Activated T-helper 2 cell treated with anti-CD3 and anti-CD28 coated beads, Interferon-gamma antibody, Interleukin-2, Interleukin-4, amounts not matched to agents 10 μg/mL and 5 μg/mL and 100 μg/mL, durations not matched to agents 14 hours and 24 hours and 36 hours (primary cell): ENCODE measurements around the gene PAOX. TPM values are rescaled to one million over a fixed set of nuclear protein-coding genes. Genes with fewer than 3 reads are reported as not detected.
"Not testable (repeated sequence)": the region's sequence is repeated elsewhere in the genome, so short reads cannot be mapped to it uniquely, and the experiment has no call there.

Source experiments
- DNase-seq: peaks from one replicate; pipeline ENCODE4 v3.0.0; 2021; ENCODE audit warnings: low spot score
- H3K27ac Mint-ChIP-seq: one replicate; pipeline ENCODE4 v1.8.0; 2021; ENCODE audit warnings: mixed read lengths
- H3K27me3 Mint-ChIP-seq: one replicate; pipeline ENCODE4 v1.8.0; 2021; ENCODE audit warnings: low read depth, mixed read lengths
- H3K36me3 Mint-ChIP-seq: one replicate; pipeline ENCODE4 v1.8.0; 2021; ENCODE audit warnings: low read depth, mixed read lengths
- H3K4me1 Mint-ChIP-seq: one replicate; pipeline ENCODE4 v1.8.0; 2021; ENCODE audit warnings: low read depth, mixed read lengths
- H3K4me3 Mint-ChIP-seq: one replicate; pipeline ENCODE4 v1.8.0; 2021; ENCODE audit warnings: low read depth, mild to moderate bottlenecking, moderate library complexity, mixed read lengths
- H3K9me3 Mint-ChIP-seq: one replicate; pipeline ENCODE4 v1.8.0; 2021; ENCODE audit warnings: mixed read lengths
- intact Hi-C: fragments of 100-400 bp; cut with micrococcal nuclease; formaldehyde crosslinking; loops from one replicate; pipeline ENCODE4 v1.15.1; 2023
- total RNA-seq: library from RNA; stranded (reverse); gene quantifications from 2 replicates; pipeline ENCODE4 v1.2.3, GENCODE V29; 2022

The PAOX gene
- total RNA-seq, 1 donor from 2014 or later, result 13.2 TPM

DNA sequence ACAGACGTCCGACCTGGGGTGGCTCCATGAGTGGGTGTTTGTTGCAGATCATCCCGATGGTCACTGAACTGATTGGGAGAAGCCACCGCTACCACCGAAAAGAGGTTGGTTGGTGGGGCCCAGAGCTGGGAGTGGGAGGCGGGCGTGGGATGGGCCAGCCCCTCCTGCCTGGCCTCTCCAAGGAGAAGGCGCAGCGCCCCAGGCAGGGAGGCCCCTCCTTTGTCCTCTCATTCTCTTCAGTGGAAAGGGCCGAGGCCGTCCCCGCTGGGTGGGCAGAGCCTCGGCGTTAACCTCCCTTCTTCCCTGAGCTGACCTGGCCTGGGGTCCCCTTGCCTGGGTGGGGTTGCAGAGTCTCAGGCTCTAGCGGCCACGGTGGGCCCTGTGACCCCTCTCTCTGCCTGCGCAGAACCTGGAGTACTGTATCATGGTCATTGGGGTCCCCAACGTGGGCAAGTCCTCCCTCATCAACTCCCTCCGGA is 20.1 kb downstream of the PAOX start:
- Mint-ChIP-seq H3K36me3 (peaks cover 75% of the 10 kb centered on the region), H3K27ac (no peak overlapping the region)

GRCh38 chr10:133400624-133401424 is 21.8 kb downstream of the PAOX start:
- Mint-ChIP-seq H3K9me3 (no peaks in the 10 kb centered on the region), H3K36me3 (peaks cover 79% of the 10 kb centered on the region), H3K4me3 (no peak overlapping the region), H3K27ac (peak overlapping the region; percentile 71), H3K27me3 (no peaks in the 10 kb centered on the region), H3K4me1 (peaks cover 27% of the 10 kb centered on the region)
- DNase-seq, result peak; percentile 14
- intact Hi-C loops, result no loop called here

More for the DNA sequence above, 20.1 kb downstream of the PAOX start:
- intact Hi-C loops, result no loop called here
- DNase-seq, result peak; percentile 7
- Mint-ChIP-seq H3K4me3 (no peak overlapping the region), H3K4me1 (peaks cover 22% of the 10 kb centered on the region), H3K27me3 (no peaks in the 10 kb centered on the region), H3K9me3 (no peaks in the 10 kb centered on the region)

GRCh38 chr10:133401500-133401899 is 22.4 kb downstream of the PAOX start:
- Mint-ChIP-seq H3K4me3 (no peak overlapping the region), H3K27ac (no peak overlapping the region), H3K9me3 (no peaks in the 10 kb centered on the region), H3K27me3 (no peaks in the 10 kb centered on the region), H3K4me1 (peaks cover 31% of the 10 kb centered on the region), H3K36me3 (peaks cover 84% of the 10 kb centered on the region)
- intact Hi-C loops, result no loop called here
- peak; percentile 7 for DNase-seq

- Mint-ChIP-seq H3K27ac (no peak overlapping the region), H3K4me3 (no peak overlapping the region), H3K36me3 (peaks cover 84% of the 10 kb centered on the region), H3K9me3 (no peaks in the 10 kb centered on the region), H3K27me3 (no peaks in the 10 kb centered on the region), H3K4me1 (peaks cover 35% of the 10 kb centered on the region)
- no peak for DNase-seq
- intact Hi-C loops, result no loop called here
Observed at GRCh38 chr10:133401981-133402725, 23.1 kb downstream of the PAOX start.

DNA sequence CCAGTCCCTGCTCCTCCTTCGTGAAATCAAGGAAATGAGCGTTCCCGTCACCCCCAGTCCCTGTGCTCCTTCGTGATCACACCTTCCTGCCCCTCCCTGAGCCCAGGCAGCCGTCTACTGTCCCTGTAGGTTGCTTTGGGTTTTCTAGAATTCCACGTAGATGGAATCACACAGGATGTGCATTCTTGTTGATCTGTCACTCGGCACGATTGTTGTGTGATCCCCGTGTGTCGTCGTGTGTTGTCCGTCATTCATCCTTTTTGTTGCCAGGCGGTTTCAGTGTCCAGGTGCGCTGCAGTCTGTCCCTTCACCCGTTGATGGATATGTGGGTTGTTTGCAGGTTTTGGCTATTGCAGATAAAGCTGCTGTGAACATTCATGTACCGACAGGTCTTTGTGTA is 24.3 kb downstream of the PAOX start:
- peaks cover 8% of the 10 kb centered on the region for H3K9me3 Mint-ChIP-seq
- no peaks in the 10 kb centered on the region for H3K27me3 Mint-ChIP-seq
- H3K27ac Mint-ChIP-seq, result no peak overlapping the region
- no peak overlapping the region for H3K4me3 Mint-ChIP-seq
- no peak for DNase-seq
- intact Hi-C loops, result no loop called here
- peaks cover 87% of the 10 kb centered on the region for H3K36me3 Mint-ChIP-seq
- H3K4me1 Mint-ChIP-seq, result peaks cover 35% of the 10 kb centered on the region

GRCh38 chr10:133403784-133404183 is 24.7 kb downstream of the PAOX start:
- intact Hi-C loops, result no loop called here
- H3K9me3 Mint-ChIP-seq, result peaks cover 12% of the 10 kb centered on the region
- no peak overlapping the region for H3K27ac Mint-ChIP-seq
- DNase-seq, result no peak
- no peaks in the 10 kb centered on the region for H3K27me3 Mint-ChIP-seq
- H3K4me1 Mint-ChIP-seq, result peaks cover 35% of the 10 kb centered on the region
- no peak overlapping the region for H3K4me3 Mint-ChIP-seq
- H3K36me3 Mint-ChIP-seq, result peaks cover 87% of the 10 kb centered on the region

- H3K27me3 Mint-ChIP-seq, result no peaks in the 10 kb centered on the region
- DNase-seq, result no peak
- H3K4me3 Mint-ChIP-seq, result no peak overlapping the region
- H3K9me3 Mint-ChIP-seq, result peaks cover 25% of the 10 kb centered on the region
- no peak overlapping the region for H3K27ac Mint-ChIP-seq
- intact Hi-C loops, result no loop called here
- H3K4me1 Mint-ChIP-seq, result peaks cover 33% of the 10 kb centered on the region
- peaks cover 89% of the 10 kb centered on the region for H3K36me3 Mint-ChIP-seq
Observed at GRCh38 chr10:133405272-133405671, 26.2 kb downstream of the PAOX start.

DNA sequence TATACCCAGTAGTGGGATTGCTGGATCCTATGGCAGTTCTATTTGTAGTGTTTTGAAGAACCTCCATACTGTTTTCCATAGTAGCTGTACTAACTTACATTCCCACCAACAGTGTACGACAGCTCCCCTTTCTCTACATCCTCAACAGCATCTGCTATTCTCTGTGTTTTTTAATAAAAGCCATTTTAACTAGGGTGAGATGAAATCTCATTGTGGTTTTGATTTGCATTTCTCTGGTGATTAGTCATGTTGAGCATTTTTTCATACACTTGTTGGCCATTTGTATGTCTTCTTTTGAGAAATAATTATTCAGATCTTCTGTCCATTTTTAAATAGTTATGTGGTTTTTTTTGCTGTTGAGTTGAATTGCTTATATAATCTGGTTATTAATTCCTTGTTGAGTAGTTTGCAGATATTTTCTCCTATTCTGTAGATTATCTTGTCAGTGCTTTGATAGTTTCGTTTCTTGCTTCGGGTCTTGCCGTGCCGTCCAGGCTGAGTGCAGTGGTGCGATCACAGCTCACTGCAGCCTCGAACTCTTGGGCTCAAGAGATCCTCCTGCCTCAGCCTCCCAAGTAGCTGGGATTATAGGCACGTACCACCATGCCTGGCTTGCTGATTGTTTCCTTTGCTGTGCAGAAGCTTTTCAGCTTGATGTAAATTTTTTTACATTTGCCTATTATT is 26.9 kb downstream of the PAOX start:
- Mint-ChIP-seq H3K27me3 (no peaks in the 10 kb centered on the region), H3K9me3 (peaks cover 32% of the 10 kb centered on the region), H3K27ac (no peak overlapping the region), H3K4me3 (no peak overlapping the region), H3K36me3 (peaks cover 91% of the 10 kb centered on the region), H3K4me1 (peaks cover 28% of the 10 kb centered on the region)
- intact Hi-C loops, result no loop called here
- no peak for DNase-seq

GRCh38 chr10:133411523-133412380 is 32.7 kb downstream of the PAOX start:
- Mint-ChIP-seq H3K27ac (no peak overlapping the region), H3K9me3 (peaks cover 67% of the 10 kb centered on the region), H3K4me1 (peaks cover 4% of the 10 kb centered on the region), H3K4me3 (no peak overlapping the region), H3K27me3 (no peaks in the 10 kb centered on the region), H3K36me3 (peaks cover 93% of the 10 kb centered on the region)
- intact Hi-C loops, result no loop called here
- DNase-seq, result no peak

- H3K36me3 Mint-ChIP-seq, result peaks cover 87% of the 10 kb centered on the region
- intact Hi-C loops, result no loop called here
- no peak overlapping the region for H3K27ac Mint-ChIP-seq
Observed at GRCh38 chr10:133412381-133412711, 33.3 kb downstream of the PAOX start.

GRCh38 chr10:133414401-133414800 is 35.3 kb downstream of the PAOX start:
- intact Hi-C loops, H3K4me1 Mint-ChIP-seq, H3K27me3 Mint-ChIP-seq, H3K4me3 Mint-ChIP-seq, DNase-seq, H3K27ac Mint-ChIP-seq: not testable (repeated sequence)
- peaks cover 49% of the 10 kb centered on the region for H3K9me3 Mint-ChIP-seq
- peaks cover 77% of the 10 kb centered on the region for H3K36me3 Mint-ChIP-seq

More at GRCh38 chr10:133412381-133412711, 33.3 kb downstream of the PAOX start:
- Mint-ChIP-seq H3K9me3 (peaks cover 67% of the 10 kb centered on the region), H3K4me3 (no peak overlapping the region), H3K4me1 (no peaks in the 10 kb centered on the region), H3K27me3 (no peaks in the 10 kb centered on the region)
- no peak for DNase-seq

DNA sequence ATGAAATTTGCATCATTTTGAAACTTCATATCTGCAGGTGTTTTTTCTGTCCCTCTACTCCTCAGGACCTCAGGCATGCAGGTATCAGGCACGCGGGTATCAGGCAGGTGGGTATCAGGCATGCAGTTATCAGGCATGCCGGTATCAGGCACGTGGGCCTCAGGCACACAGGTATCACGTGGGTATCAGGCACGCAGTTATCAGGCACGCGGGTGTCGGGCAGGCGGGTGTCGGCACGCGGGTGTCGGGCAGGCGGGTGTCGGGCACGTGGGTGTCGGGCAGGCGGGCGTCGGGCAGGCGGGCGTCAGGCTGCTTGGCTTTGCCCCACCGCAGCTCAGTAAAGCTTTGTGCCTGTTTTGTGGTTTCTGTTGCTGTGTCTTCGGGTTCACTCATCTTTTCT is 36.7 kb downstream of the PAOX start:
- no peak for DNase-seq

More for the DNA sequence above, 36.7 kb downstream of the PAOX start:
- intact Hi-C loops, result no loop called here
- Mint-ChIP-seq H3K9me3 (peaks cover 38% of the 10 kb centered on the region), H3K27ac (no peak overlapping the region), H3K4me3 (no peak overlapping the region), H3K27me3 (no peaks in the 10 kb centered on the region), H3K4me1 (no peaks in the 10 kb centered on the region), H3K36me3 (peaks cover 64% of the 10 kb centered on the region)
